ENCODE measurements around the gene TMEM247. TPM values are rescaled to one million over a fixed set of nuclear protein-coding genes. Genes with fewer than 3 reads are reported as not detected.

The TMEM247 gene
- total RNA-seq, 1 experiment from 2014 or later, result not detected

GRCh38 chr2:46489423-46490174, 10.2 kb downstream of the TMEM247 start:
- H3K27me3 Mint-ChIP-seq (ENCODE audit: insufficient read depth, unreplicated experiment), result no peaks in the 10 kb centered on the region
- H3K9me3 Mint-ChIP-seq (ENCODE audit: unreplicated experiment), result no peaks in the 10 kb centered on the region
- no TSS peak for BruUV-seq (replicated peaks)
- no peak for DNase-seq
- POLR2A ChIA-PET, result no interaction called here
- no peaks in the 10 kb centered on the region for H3K4me1 ChIP-seq
- H3K4me3 ChIP-seq (ENCODE audit: low read depth, low read length), result no peak overlapping the region
- no peaks in the 10 kb centered on the region for H3K9me3 ChIP-seq
- CTCF ChIA-PET, result interaction anchor here (0.9 to 1.0 kb wide), 2 partner anchors 113 to 124 kb away, joined by 4 read pairs; no protein-coding TSS in a partner anchor
- no peak overlapping the region for H3K4me3 Mint-ChIP-seq (ENCODE audit: unreplicated experiment)
- no peak for TF ChIP-seq CTCF (IDR thresholded peaks at IDR 0.05; ENCODE audit: insufficient read depth in 1 of 2, low read depth in 1 of 2, low read length in 1 of 2, severe bottlenecking in 1 of 2, unreplicated experiment in 1 of 2)
- H3K36me3 Mint-ChIP-seq (ENCODE audit: insufficient read depth, unreplicated experiment), result no peaks in the 10 kb centered on the region
- no peaks in the 10 kb centered on the region for H3K27me3 ChIP-seq (replicated peaks; ENCODE audit: control insufficient read depth, insufficient read depth, low read length)
- no peak overlapping the region for H3K27ac Mint-ChIP-seq (ENCODE audit: unreplicated experiment)
- no peaks in the 10 kb centered on the region for H3K36me3 ChIP-seq (ENCODE audit: control insufficient read depth, insufficient read depth, low read length)
- intact Hi-C loops (cut with micrococcal nuclease; ENCODE audit: unreplicated experiment), result loop anchor here (5.0 kb wide), 1 partner anchor 158 kb away; no protein-coding TSS in a partner anchor
- no peaks in the 10 kb centered on the region for H3K4me1 Mint-ChIP-seq (ENCODE audit: low read depth, unreplicated experiment)

- no peaks in the 10 kb centered on the region for H3K36me3 ChIP-seq (ENCODE audit: control insufficient read depth, insufficient read depth, low read length)
- H3K4me3 ChIP-seq (ENCODE audit: low read depth, low read length), result no peak overlapping the region
- H3K9me3 ChIP-seq, result no peaks in the 10 kb centered on the region
- no peaks in the 10 kb centered on the region for H3K27me3 ChIP-seq (replicated peaks; ENCODE audit: control insufficient read depth, insufficient read depth, low read length)
- no peaks in the 10 kb centered on the region for H3K9me3 Mint-ChIP-seq (ENCODE audit: unreplicated experiment)
- H3K27me3 Mint-ChIP-seq (ENCODE audit: insufficient read depth, unreplicated experiment), result no peaks in the 10 kb centered on the region
- intact Hi-C loops (cut with micrococcal nuclease; ENCODE audit: unreplicated experiment), result no loop called here
- no peak overlapping the region for H3K27ac Mint-ChIP-seq (ENCODE audit: unreplicated experiment)
- no peaks in the 10 kb centered on the region for H3K4me1 ChIP-seq
- DNase-seq, result no peak
- H3K36me3 Mint-ChIP-seq (ENCODE audit: insufficient read depth, unreplicated experiment), result no peaks in the 10 kb centered on the region
- CTCF ChIA-PET, result no interaction called here
- no TSS peak for BruUV-seq (replicated peaks)
- TF ChIP-seq CTCF (IDR thresholded peaks at IDR 0.05; ENCODE audit: insufficient read depth in 1 of 2, low read depth in 1 of 2, low read length in 1 of 2, severe bottlenecking in 1 of 2, unreplicated experiment in 1 of 2), result no peak
- H3K4me1 Mint-ChIP-seq (ENCODE audit: low read depth, unreplicated experiment), result no peaks in the 10 kb centered on the region
- no peak overlapping the region for H3K4me3 Mint-ChIP-seq (ENCODE audit: unreplicated experiment)
- POLR2A ChIA-PET, result no interaction called here
Measured at GRCh38 chr2:46490521-46491141, 11.3 kb downstream of the TMEM247 start.

GRCh38 chr2:46492301-46492700, 12.9 kb downstream of the TMEM247 start:
- Histone ChIP-seq H3K36me3 (ENCODE audit: control insufficient read depth, insufficient read depth, low read length) (no peaks in the 10 kb centered on the region), H3K9me3 (no peaks in the 10 kb centered on the region), H3K4me3 (ENCODE audit: low read depth, low read length) (no peak overlapping the region), H3K27me3 (replicated peaks; ENCODE audit: control insufficient read depth, insufficient read depth, low read length) (no peaks in the 10 kb centered on the region), H3K4me1 (no peaks in the 10 kb centered on the region)
- intact Hi-C loops (cut with micrococcal nuclease; ENCODE audit: unreplicated experiment), result no loop called here
- TF ChIP-seq CTCF (IDR thresholded peaks at IDR 0.05; ENCODE audit: insufficient read depth in 1 of 2, low read depth in 1 of 2, low read length in 1 of 2, severe bottlenecking in 1 of 2, unreplicated experiment in 1 of 2), result no peak
- no peak overlapping the region for H3K4me3 Mint-ChIP-seq (ENCODE audit: unreplicated experiment)
- H3K9me3 Mint-ChIP-seq (ENCODE audit: unreplicated experiment), result no peaks in the 10 kb centered on the region
- no peak overlapping the region for H3K27ac Mint-ChIP-seq (ENCODE audit: unreplicated experiment)
- H3K27me3 Mint-ChIP-seq (ENCODE audit: insufficient read depth, unreplicated experiment), result no peaks in the 10 kb centered on the region
- no peaks in the 10 kb centered on the region for H3K4me1 Mint-ChIP-seq (ENCODE audit: low read depth, unreplicated experiment)
- no peaks in the 10 kb centered on the region for H3K36me3 Mint-ChIP-seq (ENCODE audit: insufficient read depth, unreplicated experiment)
- BruUV-seq (replicated peaks), result no TSS peak
- CTCF ChIA-PET, result no interaction called here
- DNase-seq, result no peak
- POLR2A ChIA-PET, result no interaction called here

Data from Caco-2 (cell line).